Measurements from ENCODE around the gene ATG5. TPM values are rescaled to one million over a fixed set of nuclear protein-coding genes. Genes with fewer than 3 reads are reported as not detected.

The ATG5 gene
- total and polyA plus RNA-seq, 2 donors (not counting 1 experiment from before 2014, with no cell fraction given) = 13.6 to 26.3 TPM

DNA sequence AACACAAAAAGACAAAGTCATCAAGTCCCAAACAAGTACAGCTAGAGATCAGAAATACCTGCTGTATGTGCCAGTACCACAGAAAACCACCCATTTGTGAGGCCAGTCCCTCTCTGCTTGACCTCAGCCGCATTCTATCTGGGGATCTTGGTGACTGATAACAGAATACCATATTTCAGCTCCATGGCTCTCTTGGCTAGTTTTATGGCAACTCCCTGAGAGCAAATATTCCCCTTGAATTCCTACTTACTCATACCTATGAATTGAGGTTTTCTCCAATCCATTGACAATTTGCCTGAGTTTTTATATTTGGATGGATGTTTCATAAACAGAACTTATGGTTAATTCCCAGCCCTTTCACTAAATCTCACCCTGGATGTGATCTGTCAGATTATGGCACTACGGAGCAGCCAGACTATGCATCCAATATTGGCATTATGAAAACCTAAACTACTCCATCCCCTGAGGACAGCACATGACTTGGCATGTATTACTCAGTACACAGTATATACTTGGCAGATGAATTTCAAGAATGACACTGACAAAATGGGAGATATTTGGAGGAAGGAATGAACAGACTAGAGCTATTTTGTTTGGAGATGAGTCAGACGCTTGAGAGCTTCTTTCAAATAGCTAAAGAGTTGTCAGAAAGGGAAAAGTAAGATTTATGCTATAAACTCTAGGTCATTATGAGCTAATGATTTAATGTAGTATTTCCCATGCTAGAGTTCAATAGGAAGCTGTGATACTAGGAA lies 143.7 kb downstream of the ATG5 start:
- H3K4me1 Mint-ChIP-seq = peaks cover 11% of the 10 kb centered on the region
- Histone ChIP-seq H3K9me3 (ENCODE audit: control extremely low read depth in 1 of 3, control insufficient read depth in 2 of 3, insufficient read depth in 1 of 3, low read length in 2 of 3) (no peaks in the 10 kb centered on the region), H4K20me1 (ENCODE audit: control insufficient read depth, insufficient read depth, low read length, poor library complexity, severe bottlenecking) (no peaks in the 10 kb centered on the region), H3K27me3 (replicated peaks in 1 of 4; ENCODE audit: control extremely low read depth in 1 of 4, control insufficient read depth in 3 of 4, insufficient read depth in 4 of 4, low read length in 3 of 4) (no peaks in the 10 kb centered on the region), H3K27ac (ENCODE audit: low read length in 2 of 2) (no peak overlapping the region), H2AFZ (ENCODE audit: insufficient read depth, low read depth, low read length, poor library complexity, severe bottlenecking) (no peak overlapping the region), H3K4me3 (ENCODE audit: control extremely low read depth in 1 of 5, extremely low read depth in 1 of 5, insufficient read depth in 1 of 5, low read depth in 2 of 5, low read length in 4 of 5) (no peak overlapping the region), H3K79me2 (ENCODE audit: control insufficient read depth, insufficient read depth, low read length) (no peaks in the 10 kb centered on the region), H3K36me3 (replicated peaks in 1 of 2; ENCODE audit: control extremely low read depth in 1 of 2, control insufficient read depth in 1 of 2, extremely low read depth in 1 of 2, insufficient read depth in 2 of 2, low read length in 1 of 2) (peaks cover 2 to 5% of the 10 kb centered on the region in 2 experiments), H3K4me1 (ENCODE audit: control insufficient read depth in 2 of 2, insufficient read depth in 2 of 2, low read length in 2 of 2) (peaks cover 3 to 4% of the 10 kb centered on the region in 2 donors), H3K4me2 (replicated peaks; ENCODE audit: low read depth, low read length, poor library complexity, severe bottlenecking) (no peak overlapping the region), H3K9ac (ENCODE audit: low read length) (no peak overlapping the region)
- 83% methylated on average over 2 of the region's 3 CpGs for WGBS (ENCODE audit: insufficient coverage)
- no peak overlapping the region for H3K27ac Mint-ChIP-seq
- no peak overlapping the region for H3K4me3 Mint-ChIP-seq
- H3K27me3 Mint-ChIP-seq = no peaks in the 10 kb centered on the region
- no peak for ATAC-seq (ENCODE audit: low read depth)
- no peaks in the 10 kb centered on the region for H3K9me3 Mint-ChIP-seq (ENCODE audit: insufficient read depth)
- ChIA-PET CTCF (interaction anchor here (1.0 to 1.8 kb wide), 3 partner anchors 14 to 387 kb away, joined by 4 to 11 read pairs (median 4); no protein-coding TSS in a partner anchor), POLR2A (interaction anchor here (0.5 kb wide), 1 partner anchor 425 kb away, joined by 4 read pairs; no protein-coding TSS in a partner anchor)
- no peak for TF ChIP-seq EZH2 (IDR thresholded peaks at IDR 0.05; ENCODE audit: borderline replicate concordance, insufficient read depth, low read depth, low read length, poor library complexity, severe bottlenecking)
- TF ChIP-seq, protein P1, sequence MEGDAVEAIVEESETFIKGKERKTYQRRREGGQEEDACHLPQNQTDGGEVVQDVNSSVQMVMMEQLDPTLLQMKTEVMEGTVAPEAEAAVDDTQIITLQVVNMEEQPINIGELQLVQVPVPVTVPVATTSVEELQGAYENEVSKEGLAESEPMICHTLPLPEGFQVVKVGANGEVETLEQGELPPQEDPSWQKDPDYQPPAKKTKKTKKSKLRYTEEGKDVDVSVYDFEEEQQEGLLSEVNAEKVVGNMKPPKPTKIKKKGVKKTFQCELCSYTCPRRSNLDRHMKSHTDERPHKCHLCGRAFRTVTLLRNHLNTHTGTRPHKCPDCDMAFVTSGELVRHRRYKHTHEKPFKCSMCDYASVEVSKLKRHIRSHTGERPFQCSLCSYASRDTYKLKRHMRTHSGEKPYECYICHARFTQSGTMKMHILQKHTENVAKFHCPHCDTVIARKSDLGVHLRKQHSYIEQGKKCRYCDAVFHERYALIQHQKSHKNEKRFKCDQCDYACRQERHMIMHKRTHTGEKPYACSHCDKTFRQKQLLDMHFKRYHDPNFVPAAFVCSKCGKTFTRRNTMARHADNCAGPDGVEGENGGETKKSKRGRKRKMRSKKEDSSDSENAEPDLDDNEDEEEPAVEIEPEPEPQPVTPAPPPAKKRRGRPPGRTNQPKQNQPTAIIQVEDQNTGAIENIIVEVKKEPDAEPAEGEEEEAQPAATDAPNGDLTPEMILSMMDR (IDR thresholded peaks at IDR 0.05) = no peak
- no peak for DNase-seq
- intact Hi-C loops (cut with micrococcal nuclease) = no loop called here

DNA sequence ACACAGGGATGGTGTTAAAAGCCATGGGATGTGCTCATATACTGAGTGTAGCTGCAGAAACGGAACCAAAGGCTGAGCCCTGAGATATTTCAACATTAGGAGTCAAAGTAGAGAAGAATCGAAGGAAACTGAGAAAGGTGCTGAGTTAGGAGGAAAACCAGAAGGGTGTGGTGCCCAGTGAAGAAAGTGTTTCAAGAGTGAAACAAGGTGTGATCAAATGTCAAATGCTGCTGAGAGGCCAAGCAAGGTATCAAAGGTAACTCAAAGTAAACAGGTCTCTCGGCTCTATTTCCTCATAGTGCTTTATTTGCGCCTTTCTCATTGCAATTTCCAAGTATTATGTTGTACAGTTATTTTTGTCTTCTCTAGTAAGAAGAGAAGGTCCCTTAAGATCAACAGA lies 145.4 kb downstream of the ATG5 start:
- WGBS (ENCODE audit: insufficient coverage) = 87% methylated on average over 2 of the region's 4 CpGs
- DNase-seq = no peak
- Histone ChIP-seq H4K20me1 (ENCODE audit: control insufficient read depth, insufficient read depth, low read length, poor library complexity, severe bottlenecking) (no peaks in the 10 kb centered on the region), H3K27me3 (replicated peaks in 1 of 4; ENCODE audit: control extremely low read depth in 1 of 4, control insufficient read depth in 3 of 4, insufficient read depth in 4 of 4, low read length in 3 of 4) (no peaks in the 10 kb centered on the region), H3K9ac (ENCODE audit: low read length) (no peak overlapping the region), H3K79me2 (ENCODE audit: control insufficient read depth, insufficient read depth, low read length) (no peaks in the 10 kb centered on the region), H3K27ac (ENCODE audit: low read length in 2 of 2) (no peak overlapping the region), H3K36me3 (replicated peaks in 1 of 2; ENCODE audit: control extremely low read depth in 1 of 2, control insufficient read depth in 1 of 2, extremely low read depth in 1 of 2, insufficient read depth in 2 of 2, low read length in 1 of 2) (no peaks in the 10 kb centered on the region), H3K4me2 (replicated peaks; ENCODE audit: low read depth, low read length, poor library complexity, severe bottlenecking) (no peak overlapping the region), H3K9me3 (ENCODE audit: control extremely low read depth in 1 of 3, control insufficient read depth in 2 of 3, insufficient read depth in 1 of 3, low read length in 2 of 3) (no peaks in the 10 kb centered on the region), H3K4me1 (ENCODE audit: control insufficient read depth in 2 of 2, insufficient read depth in 2 of 2, low read length in 2 of 2) (peaks cover 3 to 4% of the 10 kb centered on the region in 2 donors), H2AFZ (ENCODE audit: insufficient read depth, low read depth, low read length, poor library complexity, severe bottlenecking) (no peak overlapping the region), H3K4me3 (ENCODE audit: control extremely low read depth in 1 of 5, extremely low read depth in 1 of 5, insufficient read depth in 1 of 5, low read depth in 2 of 5, low read length in 4 of 5) (no peak overlapping the region)
- Mint-ChIP-seq H3K4me3 (no peak overlapping the region), H3K27ac (no peak overlapping the region), H3K9me3 (ENCODE audit: insufficient read depth) (no peaks in the 10 kb centered on the region), H3K27me3 (no peaks in the 10 kb centered on the region), H3K4me1 (peaks cover 9% of the 10 kb centered on the region)
- ChIA-PET POLR2A (no interaction called here), CTCF (no interaction called here)
- intact Hi-C loops (cut with micrococcal nuclease) = no loop called here
- TF ChIP-seq, protein P1 (IDR thresholded peaks at IDR 0.05) = no peak
- no peak for TF ChIP-seq EZH2 (IDR thresholded peaks at IDR 0.05; ENCODE audit: borderline replicate concordance, insufficient read depth, low read depth, low read length, poor library complexity, severe bottlenecking)
- no peak for ATAC-seq (ENCODE audit: low read depth)

Measured in B cell (primary cell).